Activated CD4-positive, alpha-beta T cell treated with anti-CD3 and anti-CD28 coated beads, Interleukin-2, amount 50 U/mL, for 4 hours (primary cell): Measurements from ENCODE around the gene KCNJ12.
"Not testable (repeated sequence)": the region's sequence is repeated elsewhere in the genome, so short reads cannot be mapped to it uniquely, and the experiment has no call there.

Experiments
- DNase-seq, 2 experiments: peaks; one replicate each; pipeline ENCODE4 v3.0.0-alpha.2; 2020

Gene KCNJ12

GRCh38 chr17:21454441-21454840 lies 78.3 kb downstream of the KCNJ12 start:
- DNase-seq = no peak

- DNase-seq = no peak
Measured at GRCh38 chr17:21455761-21456160, 79.6 kb downstream of the KCNJ12 start.

GRCh38 chr17:21456449-21456848 lies 80.3 kb downstream of the KCNJ12 start:
- not testable (repeated sequence) for DNase-seq

GRCh38 chr17:21457051-21458026 lies 81.2 kb downstream of the KCNJ12 start:
- DNase-seq = peak; percentile 92 to 94

GRCh38 chr17:21458054-21458453 lies 81.9 kb downstream of the KCNJ12 start:
- DNase-seq = no peak

GRCh38 chr17:21459536-21459935 lies 83.4 kb downstream of the KCNJ12 start:
- DNase-seq = no peak

- DNase-seq = no peak
Measured at GRCh38 chr17:21460358-21460757, 84.2 kb downstream of the KCNJ12 start.

GRCh38 chr17:21462237-21462636 lies 86.1 kb downstream of the KCNJ12 start:
- no peak for DNase-seq

GRCh38 chr17:21463204-21463661 lies 87.1 kb downstream of the KCNJ12 start:
- no peak for DNase-seq

GRCh38 chr17:21463779-21464407 lies 87.7 kb downstream of the KCNJ12 start:
- DNase-seq = no peak

- DNase-seq = no peak
Measured at GRCh38 chr17:21464611-21465021, 88.5 kb downstream of the KCNJ12 start.

- DNase-seq = no peak
Measured at GRCh38 chr17:21466550-21466949, 90.4 kb downstream of the KCNJ12 start.

GRCh38 chr17:21467196-21467595 lies 91.0 kb downstream of the KCNJ12 start:
- no peak for DNase-seq

GRCh38 chr17:21467739-21468490 lies 91.8 kb downstream of the KCNJ12 start:
- DNase-seq = no peak
